Suprapubic skin (tissue), 4 donors: Measurements from ENCODE around the gene TUBB.
"Not testable (repeated sequence)": the region's sequence is repeated elsewhere in the genome, so short reads cannot be mapped to it uniquely, and the experiment has no call there.

ENCODE experiments used
- CTCF ChIP-seq, 2 donors: fragments of 200-600 bp in 1 of 2; fragments of 450-650 bp in 1 of 2; sonication (generic) in 1 of 2; IDR thresholded peaks; one replicate each; pipeline ENCODE4 v1.5.1; 2016 to 2019; ENCODE audit warnings: antibody characterized with exemption in 2 of 2, mild to moderate bottlenecking in 1 of 2, moderate library complexity in 1 of 2
- EP300 ChIP-seq: sonication (generic); formaldehyde crosslinking; IDR thresholded peaks from one replicate; pipeline ENCODE4 v1.6.1; 2017; ENCODE audit warnings: antibody characterized with exemption
- POLR2A ChIP-seq, 2 donors: fragments of 450-650 bp; IDR thresholded peaks; one replicate each; pipeline ENCODE4 v1.6.1; 2017; ENCODE audit warnings: antibody characterized with exemption in 2 of 2, mild to moderate bottlenecking in 2 of 2, moderate library complexity in 2 of 2
- POLR2AphosphoS5 ChIP-seq, 3 donors: sonication (generic); formaldehyde crosslinking; IDR thresholded peaks; one replicate each; pipeline ENCODE4 v1.6.1; 2017; ENCODE audit warnings: antibody characterized with exemption in 3 of 3

- not testable (repeated sequence) for TF ChIP-seq CTCF (IDR thresholded peaks at IDR 0.05); EP300; POLR2A (IDR thresholded peaks at IDR 0.05); POLR2AphosphoS5 (IDR thresholded peaks at IDR 0.05)
Measured at GRCh38 chr6:30723843-30724741, 3.9 kb downstream of the TUBB start.
